ENCODE data around the gene DDI1. TPM values are rescaled to one million over a fixed set of nuclear protein-coding genes. Genes with fewer than 3 reads are reported as not detected.

DDI1 gene
- total and polyA plus RNA-seq, 9 of the 15 experiments (the other 6 are each of a cell fraction or from before 2014, with no cell fraction given), result not detected

DNA sequence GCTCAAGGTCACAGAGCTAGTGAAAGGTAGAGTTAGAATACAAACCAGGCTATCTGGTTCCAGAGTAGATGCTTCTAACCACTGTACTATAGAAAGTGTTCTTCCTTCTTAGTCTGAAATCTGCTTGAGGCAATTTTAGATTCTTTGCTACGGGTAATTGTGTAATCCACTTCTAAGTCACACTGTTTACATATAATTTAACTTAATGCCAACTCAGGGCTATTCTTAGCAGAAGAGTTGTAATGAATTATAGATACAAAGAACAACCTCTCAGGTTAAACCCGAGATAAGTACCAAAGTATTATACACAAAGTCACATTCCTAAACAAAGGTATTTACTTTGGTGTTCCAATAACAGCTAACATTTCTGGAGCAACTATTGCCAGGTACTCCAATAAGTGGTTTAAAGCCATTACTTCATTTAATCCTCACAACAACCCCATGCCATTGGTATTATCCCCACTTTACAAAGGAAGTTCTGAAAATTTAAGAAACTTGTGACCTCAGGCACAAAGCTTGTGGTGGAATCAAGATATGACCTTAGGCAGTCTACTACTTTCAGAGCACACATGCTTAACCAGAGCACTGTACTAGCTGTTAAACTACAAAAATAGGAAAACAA, 31.1 kb upstream of the DDI1 start:
- ChIA-PET POLR2A (no interaction called here), CTCF (ENCODE audit: low intra/inter-chr PET ratio) (no interaction called here)
- Histone ChIP-seq H3K9ac (ENCODE audit: insufficient read depth in 1 of 2, low read depth in 2 of 2, low read length in 2 of 2) (no peak overlapping the region), H3K36me3 (ENCODE audit: control insufficient read depth, insufficient read depth, low read length) (no peaks in the 10 kb centered on the region), H3K9me3 (replicated peaks; ENCODE audit: control insufficient read depth, insufficient read depth, low read depth, low read length) (0 out of 2 replicates have a peak, but pooled peaks cover 4% of the 10 kb centered on the region), H3K4me2 (ENCODE audit: insufficient read depth, low read length) (no peak overlapping the region), H3K4me1 (replicated peaks in 1 of 2; ENCODE audit: control insufficient read depth in 2 of 2, insufficient read depth in 2 of 2, low read length in 2 of 2) (no peaks in the 10 kb centered on the region), H3K27me3 (ENCODE audit: control insufficient read depth in 2 of 2, insufficient read depth in 2 of 2, low read length in 2 of 2) (no peaks in the 10 kb centered on the region), H3K4me3 (no peak overlapping the region), H3K79me2 (ENCODE audit: control insufficient read depth, insufficient read depth, low read length) (no peaks in the 10 kb centered on the region), H3K27ac (ENCODE audit: extremely low read depth, low read depth, low read length) (no peak overlapping the region), H3K9me1 (ENCODE audit: control insufficient read depth, insufficient read depth, low read length) (no peaks in the 10 kb centered on the region), H4K20me1 (replicated peaks; ENCODE audit: control insufficient read depth, insufficient read depth, low read length) (no peaks in the 10 kb centered on the region), H2AFZ (ENCODE audit: low read depth, low read length) (no peak overlapping the region)
- DNase-seq (ENCODE audit: extremely low read depth in 1 of 4, low spot score in 3 of 4) (no peak), FAIRE-seq (no peak), ATAC-seq (no peak)
- 0% methylated on average over 2 of the region's 2 CpGs for WGBS (ENCODE audit: insufficient coverage, low coverage, missing lambda C conversion rate)
- intact Hi-C loops (cut with micrococcal nuclease) (no loop called here), in situ Hi-C loops (cut with MboI) (no loop called here)
- TF ChIP-seq ZKSCAN1 (IDR thresholded peaks at IDR 0.05; ENCODE audit: low read depth, low read length), result no peak
- no peak for TF ChIP-seq GTF2E2 (tag; IDR thresholded peaks at IDR 0.05)
- TF ChIP-seq, protein P1, sequence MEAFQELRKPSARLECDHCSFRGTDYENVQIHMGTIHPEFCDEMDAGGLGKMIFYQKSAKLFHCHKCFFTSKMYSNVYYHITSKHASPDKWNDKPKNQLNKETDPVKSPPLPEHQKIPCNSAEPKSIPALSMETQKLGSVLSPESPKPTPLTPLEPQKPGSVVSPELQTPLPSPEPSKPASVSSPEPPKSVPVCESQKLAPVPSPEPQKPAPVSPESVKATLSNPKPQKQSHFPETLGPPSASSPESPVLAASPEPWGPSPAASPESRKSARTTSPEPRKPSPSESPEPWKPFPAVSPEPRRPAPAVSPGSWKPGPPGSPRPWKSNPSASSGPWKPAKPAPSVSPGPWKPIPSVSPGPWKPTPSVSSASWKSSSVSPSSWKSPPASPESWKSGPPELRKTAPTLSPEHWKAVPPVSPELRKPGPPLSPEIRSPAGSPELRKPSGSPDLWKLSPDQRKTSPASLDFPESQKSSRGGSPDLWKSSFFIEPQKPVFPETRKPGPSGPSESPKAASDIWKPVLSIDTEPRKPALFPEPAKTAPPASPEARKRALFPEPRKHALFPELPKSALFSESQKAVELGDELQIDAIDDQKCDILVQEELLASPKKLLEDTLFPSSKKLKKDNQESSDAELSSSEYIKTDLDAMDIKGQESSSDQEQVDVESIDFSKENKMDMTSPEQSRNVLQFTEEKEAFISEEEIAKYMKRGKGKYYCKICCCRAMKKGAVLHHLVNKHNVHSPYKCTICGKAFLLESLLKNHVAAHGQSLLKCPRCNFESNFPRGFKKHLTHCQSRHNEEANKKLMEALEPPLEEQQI (IDR thresholded peaks at IDR 0.05), result no peak
- no peak for TF ChIP-seq ZFP30 (CRISPR knock-in tag; IDR thresholded peaks at IDR 0.05; ENCODE audit: borderline replicate concordance)
- no peak for TF ChIP-seq MEIS2 (IDR thresholded peaks at IDR 0.05; ENCODE audit: partially characterized antibody)
- BruUV-seq (replicated peaks), result no TSS peak
